A549 (cell line): ENCODE data around the gene PTPRG.

Experiments used
- BHLHE40 ChIP-seq: IDR thresholded peaks from 2 replicates; pipeline ENCODE4 v1.6.1; 2012; ENCODE audit warnings: low read depth, low read length, inconsistent platforms
- CTCF ChIP-seq: fragments of >200 bp; sonication (Bioruptor Twin); formaldehyde crosslinking; IDR thresholded peaks from 3 replicates; pipeline ENCODE4 v1.5.1; 2016
- ELK1 ChIP-seq: fragments of 150-350 bp; IDR thresholded peaks from 2 replicates; pipeline ENCODE4 v1.6.1; 2014; ENCODE audit warnings: low read depth, mild to moderate bottlenecking, low read length
- EP300 ChIP-seq, 2 experiments: fragments of >200 bp; sonication (Bioruptor Twin); formaldehyde crosslinking; IDR thresholded peaks; 2 replicates in 1 of 2; 3 replicates in 1 of 2; pipeline ENCODE4 v1.6.1; 2016 to 2017
- FOSL2 ChIP-seq, 2 experiments: fragments of 450-650 bp in 1 of 2; fragments of >200 bp in 1 of 2; sonication (Bioruptor Twin) in 1 of 2; formaldehyde crosslinking; IDR thresholded peaks; 2 replicates each; pipeline versions ENCODE4 v1.5.0 to v1.6.1; 2016 to 2020; ENCODE audit warnings: mild to moderate bottlenecking in 1 of 2, moderate library complexity in 1 of 2
- HDAC2 ChIP-seq: fragments of 200-600 bp; sonication (generic); IDR thresholded peaks from 2 replicates; pipeline ENCODE4 v1.6.1; 2016
- JUN ChIP-seq, 2 experiments: fragments of >200 bp; sonication (Bioruptor Twin); formaldehyde crosslinking; IDR thresholded peaks; 2 replicates in 1 of 2; 3 replicates in 1 of 2; pipeline ENCODE4 v1.6.1; 2016 to 2017
- PHF8 ChIP-seq: fragments of 200-600 bp; sonication (generic); IDR thresholded peaks from 2 replicates; pipeline ENCODE4 v1.6.1; 2016; ENCODE audit warnings: low read depth, mild to moderate bottlenecking, antibody characterized with exemption, moderate library complexity, borderline replicate concordance
- POLR2A ChIP-seq: IDR thresholded peaks from 2 replicates; pipeline ENCODE4 v1.6.1; 2012; ENCODE audit warnings: mild to moderate bottlenecking, low read length
- POLR2AphosphoS2 ChIP-seq: conservative IDR thresholded peaks from 2 replicates; pipeline ENCODE4 v1.6.1; 2012; ENCODE audit warnings: low read length, improper control_type of control experiment, inconsistent platforms
- RAD21 ChIP-seq, 2 experiments: fragments of >200 bp in 1 of 2; sonication (Bioruptor Twin) in 1 of 2; formaldehyde crosslinking in 1 of 2; IDR thresholded peaks in 1 of 2; conservative IDR thresholded peaks in 1 of 2; 2 replicates in 1 of 2; 3 replicates in 1 of 2; pipeline ENCODE4 v1.6.1; 2012 to 2018; ENCODE audit warnings: inconsistent platforms in 1 of 2

GRCh38 chr3:62226601-62227339 is 665.4 kb downstream of the PTPRG start:
- TF ChIP-seq BHLHE40 (no peak), RAD21 (conservative IDR thresholded peaks at IDR 0.05 in 1 of 2, IDR thresholded peaks at IDR 0.05 in 1 of 2) (no peak), POLR2A (no peak), CTCF (no peak), HDAC2 (no peak), ELK1 (no peak), FOSL2 (IDR thresholded peaks at IDR 0.05) (no peak), FOSL2 (CRISPR knock-in tag; IDR thresholded peaks at IDR 0.05) (no peak), JUN (IDR thresholded peaks at IDR 0.05) (no peak), EP300 (IDR thresholded peaks at IDR 0.05) (no peak), PHF8 (no peak), POLR2AphosphoS2 (no peak)
